Measurements from ENCODE around the gene ATXN7L1.
A peak's percentile ranks its signal among the peaks of the same experiment; 100 is the strongest.
"Not testable (repeated sequence)": the region's sequence is repeated elsewhere in the genome, so short reads cannot be mapped to it uniquely, and the experiment has no call there.

ATXN7L1 gene

GRCh38 chr7:105602325-105603305 lies 273.8 kb downstream of the ATXN7L1 start:
- no peak for TF ChIP-seq CTCF (IDR thresholded peaks at IDR 0.05)
- no peak for DNase-seq (ENCODE audit: low spot score)
- H3K4me3 ChIP-seq = no peak overlapping the region
- H3K27ac ChIP-seq = no peak overlapping the region

GRCh38 chr7:105600720-105601550 lies 275.5 kb downstream of the ATXN7L1 start:
- H3K27ac ChIP-seq = no peak overlapping the region
- H3K4me3 ChIP-seq = no peak overlapping the region
- no peak for TF ChIP-seq CTCF (IDR thresholded peaks at IDR 0.05)
- DNase-seq (ENCODE audit: low spot score) = no peak

- Histone ChIP-seq H3K27ac (no peak overlapping the region), H3K4me3 (no peak overlapping the region)
- no peak for TF ChIP-seq CTCF (IDR thresholded peaks at IDR 0.05)
- DNase-seq (ENCODE audit: low spot score) = no peak
Observed at GRCh38 chr7:105599551-105599950, 276.8 kb downstream of the ATXN7L1 start.

- H3K4me3 ChIP-seq; H3K27ac ChIP-seq; DNase-seq (ENCODE audit: low spot score): not testable (repeated sequence)
Observed at GRCh38 chr7:105599080-105599479, 277.3 kb downstream of the ATXN7L1 start.

GRCh38 chr7:105596866-105597265 lies 279.5 kb downstream of the ATXN7L1 start:
- Histone ChIP-seq H3K4me3 (no peak overlapping the region), H3K27ac (no peak overlapping the region)
- peak; percentile 43 for DNase-seq (ENCODE audit: low spot score)
- TF ChIP-seq CTCF (IDR thresholded peaks at IDR 0.05) = no peak

GRCh38 chr7:105594034-105594433 lies 282.4 kb downstream of the ATXN7L1 start:
- peak; percentile 5 for DNase-seq (ENCODE audit: low spot score)
- no peak for TF ChIP-seq CTCF (IDR thresholded peaks at IDR 0.05)
- Histone ChIP-seq H3K4me3 (no peak overlapping the region), H3K27ac (no peak overlapping the region)

- H3K4me3 ChIP-seq = no peak overlapping the region
- no peak for TF ChIP-seq CTCF (IDR thresholded peaks at IDR 0.05)
- DNase-seq (ENCODE audit: low spot score) = peak; percentile 2
- no peak overlapping the region for H3K27ac ChIP-seq
Observed at GRCh38 chr7:105591522-105591921, 284.9 kb downstream of the ATXN7L1 start.

Data from coronary artery (tissue), 2 donors.